GM21717 (cell line): Measurements from ENCODE around the gene DDX1.
"Not testable (repeated sequence)": the region's sequence is repeated elsewhere in the genome, so short reads cannot be mapped to it uniquely, and the experiment has no call there.

Experiments used
- ATAC-seq: cut with Tn5 transposase; IDR thresholded peaks from one replicate; pipeline ENCODE4 v1.9.1; 2021; ENCODE audit warnings: mild to moderate bottlenecking, moderate library complexity; ENCODE audit not compliant: unreplicated experiment

The DDX1 gene

DNA sequence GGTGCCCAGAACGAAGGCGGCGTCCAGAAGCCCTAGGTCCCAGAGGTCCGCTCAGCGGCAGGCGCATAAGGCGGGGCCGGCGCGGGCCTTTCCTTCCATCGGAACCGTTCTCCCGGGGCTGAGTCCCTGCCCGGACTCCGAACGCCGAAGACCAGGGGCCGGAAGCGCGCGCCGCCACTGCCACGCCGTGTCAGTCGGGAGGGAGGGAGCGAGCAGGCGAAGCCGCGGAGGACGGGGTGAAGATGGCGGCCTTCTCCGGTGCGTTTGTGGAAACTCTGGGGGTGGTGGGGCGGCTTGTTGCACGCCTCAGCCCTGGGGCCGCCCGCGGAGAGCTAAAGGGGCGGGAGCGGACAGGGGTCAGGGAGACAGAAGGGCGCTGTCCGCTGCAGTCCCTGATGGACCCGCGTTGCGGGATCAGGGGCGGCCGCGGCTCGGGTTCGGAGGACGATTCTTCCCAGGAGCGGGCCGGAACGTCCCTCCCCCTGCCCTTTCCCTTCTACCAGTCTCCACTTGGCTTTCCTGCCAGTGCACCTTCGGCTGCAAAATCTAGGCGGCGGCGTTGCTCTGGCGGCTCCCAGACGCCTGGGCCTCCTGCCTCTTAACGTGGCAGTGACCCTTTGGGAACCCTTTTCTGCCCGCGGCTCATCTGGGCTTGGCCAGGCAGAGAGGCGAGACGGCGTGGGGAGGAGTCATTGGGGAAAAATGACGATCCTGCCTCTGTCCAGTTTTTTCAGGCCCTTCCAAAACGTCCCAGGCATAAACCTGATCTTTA is at the start of gene DDX1:
Gene DDX1 (plus strand): TSS at position 177 of the 772 bp plus-strand sequence. CDS start 66 bp downstream, at position 243.
- ATAC-seq, result peak; percentile 96

DNA sequence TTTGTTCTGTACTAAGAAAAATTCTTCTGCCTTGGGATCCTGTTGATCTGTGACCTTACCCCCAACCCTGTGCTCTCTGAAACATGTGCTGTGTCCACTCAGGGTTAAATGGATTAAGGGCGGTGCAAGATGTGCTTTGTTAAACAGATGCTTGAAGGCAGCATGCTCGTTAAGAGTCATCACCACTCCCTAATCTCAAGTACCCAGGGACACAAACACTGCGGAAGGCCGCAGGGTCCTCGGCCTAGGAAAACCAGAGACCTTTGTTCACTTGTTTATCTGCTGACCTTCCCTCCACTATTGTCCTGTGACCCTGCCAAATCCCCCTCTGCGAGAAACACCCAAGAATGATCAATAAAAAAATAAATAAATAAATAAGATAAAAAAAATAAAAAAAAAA is 49.4 kb upstream of the DDX1 start:
- ATAC-seq, result not testable (repeated sequence)

DNA sequence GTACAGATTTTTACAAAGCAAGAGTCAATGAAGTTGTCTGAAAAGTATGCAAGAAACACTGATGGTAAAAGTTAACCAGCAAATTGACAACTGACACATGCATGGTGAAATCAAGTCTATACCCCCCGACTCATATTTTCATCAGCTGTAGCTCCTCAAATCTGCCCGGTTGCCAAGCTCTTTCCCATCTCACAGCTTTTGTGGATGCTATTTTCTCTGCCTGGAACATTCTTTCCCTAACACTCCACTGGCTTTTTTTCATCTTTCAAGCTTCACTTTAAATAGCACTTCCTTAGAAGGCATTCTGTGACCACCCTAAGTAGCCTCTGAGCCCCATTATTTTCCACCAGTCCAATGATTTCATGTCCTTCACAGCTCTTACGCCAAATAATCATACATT is 48.6 kb upstream of the DDX1 start:
- ATAC-seq, result no peak

DNA sequence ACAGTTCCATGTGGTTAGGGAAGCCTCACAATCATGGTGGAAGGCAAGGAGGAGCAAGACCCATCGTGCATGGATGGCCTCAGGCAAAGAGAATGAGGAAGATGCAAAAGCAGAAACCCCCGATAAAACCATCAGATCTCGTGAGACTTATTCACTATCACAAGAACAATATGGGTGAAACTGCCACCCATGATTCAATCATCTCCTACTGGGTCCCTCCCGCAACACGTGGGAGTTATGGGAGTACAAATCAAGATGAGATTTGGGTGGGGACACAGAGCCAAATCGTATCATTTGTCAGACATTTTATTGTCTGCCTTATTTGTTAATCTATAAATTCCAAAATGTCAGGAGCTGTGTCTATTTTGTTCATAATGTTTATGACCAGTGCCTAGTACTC is 48.1 kb upstream of the DDX1 start:
- ATAC-seq, result no peak

DNA sequence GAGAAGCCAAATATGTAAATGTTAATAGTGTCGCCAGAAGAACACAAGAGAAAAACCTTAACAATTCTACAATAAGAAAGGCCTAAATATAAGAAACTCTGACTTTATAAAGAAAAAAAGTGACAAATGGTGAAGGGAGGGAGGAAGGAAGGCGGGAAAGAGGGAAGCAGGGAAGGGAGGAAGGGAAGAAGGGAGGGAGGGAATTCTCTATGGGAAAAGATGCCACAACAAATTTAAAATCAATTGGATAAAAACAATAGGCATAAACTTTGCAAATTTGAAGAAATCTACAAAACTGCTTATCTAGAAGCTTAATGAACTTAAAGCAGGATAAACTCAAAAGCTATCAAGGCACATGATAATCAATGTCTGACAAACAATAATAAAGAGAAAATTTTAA is 47.4 kb upstream of the DDX1 start:
- ATAC-seq, result no peak

DNA sequence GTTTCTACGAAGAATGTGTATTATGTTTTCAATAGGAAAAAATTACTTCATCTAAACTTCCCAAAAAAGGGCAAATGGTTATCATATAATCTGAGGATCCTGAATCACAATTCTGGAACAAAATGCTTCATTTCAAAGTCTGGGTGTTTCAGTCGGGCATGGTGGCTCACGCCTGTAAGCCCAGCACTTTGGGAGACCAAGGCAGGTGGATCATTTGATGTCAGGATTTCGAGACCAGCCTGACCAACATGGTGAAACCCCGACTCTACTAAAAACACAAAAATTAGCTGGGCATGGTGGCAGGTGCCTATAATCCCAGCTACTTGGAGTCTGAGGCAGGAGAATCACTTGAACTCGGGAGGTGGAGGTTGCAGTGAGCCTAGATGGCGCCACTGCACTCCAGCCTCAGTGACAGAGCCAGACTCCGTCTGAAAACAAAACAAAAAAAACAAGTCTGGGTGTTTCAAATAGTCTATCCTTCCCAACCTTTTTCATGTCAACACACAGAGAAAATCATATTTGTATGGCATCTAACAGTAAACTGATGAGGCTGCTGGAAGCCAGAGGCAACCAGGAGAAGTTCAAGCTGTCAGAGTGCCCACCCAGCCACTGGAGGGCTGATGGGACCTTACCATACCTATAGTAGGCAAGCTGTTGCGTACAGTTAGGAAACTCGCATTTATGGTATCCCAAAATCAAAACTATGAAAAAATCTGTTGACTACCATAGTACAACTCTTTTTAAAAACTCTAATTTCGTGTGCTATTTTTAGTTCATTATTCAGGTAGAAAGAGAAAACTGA is 45.2 kb upstream of the DDX1 start:
- ATAC-seq, result no peak

DNA sequence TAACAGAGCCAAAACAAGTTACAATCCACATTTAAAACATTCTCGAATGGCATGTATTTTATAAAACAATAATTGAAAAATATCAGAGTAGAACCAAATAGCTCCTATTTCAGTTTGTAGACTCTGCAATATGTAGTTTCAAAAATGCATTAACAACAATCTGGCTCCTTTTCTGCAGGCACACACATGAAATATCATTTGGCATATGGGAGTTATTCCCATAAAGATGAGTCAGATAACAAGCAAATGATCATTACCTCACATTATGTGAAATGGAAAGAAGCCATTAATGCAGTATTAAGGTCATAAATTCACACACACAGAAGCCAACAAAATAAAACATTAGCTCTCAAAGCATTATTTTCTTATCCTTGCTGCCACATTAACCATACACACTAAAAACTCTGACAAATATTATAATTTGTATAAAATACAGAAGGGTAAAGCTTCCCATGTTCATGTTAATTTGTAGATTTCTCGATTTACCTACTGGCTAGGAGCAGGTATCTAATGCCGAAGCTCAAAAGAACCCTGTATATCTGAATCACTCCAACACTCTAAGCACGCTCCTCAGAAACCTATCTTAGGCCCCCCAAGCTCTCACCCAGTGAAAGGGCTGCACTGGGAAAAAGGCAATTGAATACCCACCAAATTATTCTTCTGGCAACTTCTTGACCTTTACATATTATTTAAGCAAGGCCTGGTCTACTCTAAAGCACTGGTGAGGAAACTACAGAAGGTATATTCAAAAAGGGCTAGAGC is 44.4 kb upstream of the DDX1 start:
- no peak for ATAC-seq

DNA sequence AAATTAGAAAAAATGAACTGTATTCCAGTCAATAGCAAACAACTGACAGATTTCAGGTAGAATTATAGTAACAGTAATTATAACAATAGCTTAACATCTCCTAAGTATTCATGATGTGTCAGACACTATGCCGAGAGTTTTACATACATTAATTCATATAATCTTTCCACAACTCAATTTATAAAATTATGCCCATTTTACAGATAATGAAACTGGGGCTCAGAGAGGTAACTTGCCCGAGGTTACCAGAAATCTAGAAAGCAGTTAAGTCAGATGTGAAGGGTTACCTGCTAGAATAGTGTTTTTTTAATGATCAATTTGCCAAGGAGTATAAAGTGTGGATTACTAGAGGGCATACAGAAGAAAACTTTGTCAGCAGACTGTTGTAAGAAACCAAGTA is 42.7 kb upstream of the DDX1 start:
- no peak for ATAC-seq

DNA sequence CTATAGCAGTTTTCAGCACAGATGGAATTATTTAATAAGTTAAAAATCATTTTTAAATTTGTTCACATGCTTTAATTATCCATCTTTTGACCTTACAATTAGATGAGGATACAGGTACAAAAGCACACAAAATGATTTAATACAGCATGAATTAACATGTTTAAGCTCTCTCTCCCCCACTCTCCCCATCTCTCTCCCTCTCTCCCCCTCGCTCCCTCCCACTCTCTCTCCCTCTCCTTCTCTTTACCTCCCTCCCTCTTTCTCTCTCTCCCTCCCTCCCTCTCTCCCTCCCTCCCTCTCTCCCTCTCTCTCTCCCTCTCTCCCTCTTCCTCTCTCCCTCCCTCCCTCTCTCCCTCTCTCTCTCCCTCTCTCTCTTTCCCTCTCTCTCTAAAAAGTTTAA is 38.1 kb upstream of the DDX1 start:
- no peak for ATAC-seq

DNA sequence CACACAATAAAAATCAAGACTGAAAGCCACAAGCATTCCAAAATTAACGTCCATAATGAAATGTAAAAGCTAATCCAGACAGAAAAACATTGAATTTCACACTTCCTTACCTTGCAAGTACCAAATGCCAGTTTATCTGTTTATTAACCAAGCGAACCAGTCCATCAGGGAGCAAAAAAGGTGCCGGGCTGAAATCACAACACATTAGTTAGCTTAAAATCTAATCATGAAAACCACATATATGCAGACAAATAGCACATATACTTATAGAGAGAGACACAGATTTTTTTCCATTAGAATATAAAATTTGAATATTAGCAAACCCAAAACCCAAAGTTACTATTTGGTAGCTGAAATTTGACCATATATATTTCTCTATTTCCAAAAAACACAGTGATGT is 37.7 kb upstream of the DDX1 start:
- no peak for ATAC-seq

DNA sequence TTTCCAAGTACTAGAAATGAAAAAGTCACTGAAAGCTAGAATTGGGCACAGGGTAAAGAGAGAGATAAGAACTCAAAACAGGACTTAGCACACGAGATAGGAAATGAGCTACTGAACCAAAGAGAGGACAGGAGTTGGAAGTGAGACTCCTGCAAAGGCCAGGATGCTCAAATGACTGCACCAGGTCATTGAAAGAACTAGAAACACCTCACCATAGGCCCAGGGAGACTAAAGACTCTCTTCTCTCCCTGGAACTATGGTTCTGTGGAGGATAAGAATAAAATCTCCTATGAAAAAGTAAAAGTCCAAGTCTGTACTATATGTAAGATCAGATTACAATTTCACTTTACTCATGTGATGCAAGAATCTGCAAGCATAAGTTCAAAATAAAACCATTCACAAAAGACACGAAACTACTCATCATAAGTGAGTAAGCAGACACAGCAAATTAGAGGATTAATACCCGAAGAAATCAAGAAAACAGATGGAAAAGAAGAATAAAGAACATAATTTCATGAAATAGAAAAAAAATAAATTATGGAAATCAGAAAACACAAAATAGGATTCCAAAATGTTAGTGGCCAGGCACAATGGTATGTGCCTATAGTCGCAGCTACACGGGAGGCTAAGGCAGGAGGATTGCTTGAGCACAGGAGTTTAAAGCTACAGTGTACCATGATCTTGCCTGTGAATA is 37.0 kb upstream of the DDX1 start:
- no peak for ATAC-seq

DNA sequence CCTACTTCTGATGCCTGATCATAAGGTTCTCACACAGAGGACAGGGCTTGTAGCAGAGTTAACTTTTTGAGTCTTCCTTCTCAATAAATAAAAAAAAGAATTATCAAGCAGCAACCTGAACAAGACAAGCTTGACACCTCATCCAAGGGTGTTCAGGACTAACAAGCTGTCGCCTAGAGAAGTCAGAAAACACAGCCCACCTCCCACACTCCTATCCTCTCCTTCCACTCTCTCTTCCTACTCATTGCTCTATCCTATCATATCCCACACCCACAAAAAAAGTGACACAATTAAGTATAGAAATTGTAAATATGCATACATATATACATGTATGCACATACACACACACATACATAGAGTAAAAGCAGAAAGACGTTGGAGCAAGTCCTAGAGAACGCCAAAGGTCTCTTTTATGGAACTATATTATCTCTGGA is 35.9 kb upstream of the DDX1 start:
- ATAC-seq, result no peak

DNA sequence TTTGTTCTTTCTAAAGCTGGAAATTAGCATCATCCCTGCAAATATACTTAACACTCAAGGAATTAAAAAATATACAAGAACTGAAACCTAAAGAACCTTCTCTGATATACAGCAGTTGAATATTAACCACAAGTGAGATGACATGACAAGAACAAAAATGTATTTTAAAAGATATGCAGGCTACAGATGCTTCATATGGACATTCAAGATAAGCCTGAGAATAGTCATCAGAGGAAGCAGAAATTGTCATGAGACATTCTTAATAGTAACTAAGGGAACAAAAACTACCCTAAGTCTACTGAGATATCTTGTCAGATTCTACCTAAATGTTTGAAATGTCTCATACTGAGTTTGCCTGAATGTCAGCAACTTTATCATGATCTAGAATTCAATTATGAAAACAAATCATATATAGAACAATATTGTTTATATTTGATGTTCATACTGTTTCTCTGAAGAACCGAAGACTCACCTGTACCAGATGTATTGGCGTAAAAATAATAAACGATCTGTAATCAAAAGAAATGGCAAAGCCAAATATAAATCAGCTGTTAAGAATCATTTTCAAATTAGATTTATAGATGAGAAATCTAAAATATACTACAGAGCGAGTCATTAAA is 35.2 kb upstream of the DDX1 start:
- ATAC-seq, result no peak

DNA sequence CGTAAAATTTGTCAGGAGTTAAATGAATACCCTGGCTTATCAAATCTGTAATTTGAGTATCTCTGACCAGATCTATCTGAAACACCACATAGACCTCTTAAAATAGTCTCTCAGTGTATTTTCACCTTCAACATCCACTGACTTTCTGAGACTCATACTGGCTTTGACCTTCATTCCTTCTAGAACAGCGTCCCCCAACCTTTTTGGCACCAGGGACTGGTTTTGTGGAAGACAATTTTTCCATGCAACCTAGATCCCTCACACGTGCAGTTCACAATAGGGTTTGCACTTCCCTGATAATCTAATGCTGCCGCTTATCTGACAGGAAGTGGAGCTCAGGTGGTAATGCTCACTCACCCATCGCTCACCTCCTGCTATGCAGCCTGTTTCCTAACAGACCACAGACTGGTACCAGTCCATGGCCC is 33.8 kb upstream of the DDX1 start:
- ATAC-seq, result no peak

DNA sequence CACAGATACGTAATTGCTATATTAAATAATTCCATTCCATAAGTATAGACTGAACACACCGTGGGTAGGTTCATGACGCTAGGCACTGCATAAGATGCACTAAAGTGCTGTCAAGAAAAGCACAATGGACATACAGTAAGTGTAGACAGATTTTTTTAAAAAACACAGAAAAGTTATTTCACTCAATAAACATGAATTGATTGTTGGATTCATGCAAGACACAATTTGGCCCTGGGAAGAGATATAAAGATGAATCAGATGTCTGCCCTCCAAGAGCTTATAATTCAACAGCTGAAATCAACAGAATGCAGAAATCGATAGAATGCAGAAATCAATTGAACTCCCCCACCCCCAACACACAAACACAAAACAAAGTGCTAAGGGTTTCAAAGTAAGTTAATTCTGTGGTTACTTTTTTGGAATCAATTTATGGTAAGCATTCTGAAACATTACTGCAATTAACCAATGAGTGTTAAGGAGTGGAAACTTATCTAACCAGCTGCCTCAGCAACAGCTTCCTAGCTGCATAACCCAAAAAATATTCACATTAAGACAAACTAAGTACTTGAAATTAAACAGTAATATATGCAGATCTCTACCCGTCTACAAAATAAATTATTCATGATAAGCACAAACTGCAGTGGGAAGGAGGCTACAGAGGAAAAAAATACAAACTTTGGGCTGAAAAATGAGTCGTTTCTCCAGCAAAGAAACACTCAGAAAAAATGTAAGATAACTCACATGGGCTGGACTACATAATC is 32.1 kb upstream of the DDX1 start:
- ATAC-seq, result no peak

DNA sequence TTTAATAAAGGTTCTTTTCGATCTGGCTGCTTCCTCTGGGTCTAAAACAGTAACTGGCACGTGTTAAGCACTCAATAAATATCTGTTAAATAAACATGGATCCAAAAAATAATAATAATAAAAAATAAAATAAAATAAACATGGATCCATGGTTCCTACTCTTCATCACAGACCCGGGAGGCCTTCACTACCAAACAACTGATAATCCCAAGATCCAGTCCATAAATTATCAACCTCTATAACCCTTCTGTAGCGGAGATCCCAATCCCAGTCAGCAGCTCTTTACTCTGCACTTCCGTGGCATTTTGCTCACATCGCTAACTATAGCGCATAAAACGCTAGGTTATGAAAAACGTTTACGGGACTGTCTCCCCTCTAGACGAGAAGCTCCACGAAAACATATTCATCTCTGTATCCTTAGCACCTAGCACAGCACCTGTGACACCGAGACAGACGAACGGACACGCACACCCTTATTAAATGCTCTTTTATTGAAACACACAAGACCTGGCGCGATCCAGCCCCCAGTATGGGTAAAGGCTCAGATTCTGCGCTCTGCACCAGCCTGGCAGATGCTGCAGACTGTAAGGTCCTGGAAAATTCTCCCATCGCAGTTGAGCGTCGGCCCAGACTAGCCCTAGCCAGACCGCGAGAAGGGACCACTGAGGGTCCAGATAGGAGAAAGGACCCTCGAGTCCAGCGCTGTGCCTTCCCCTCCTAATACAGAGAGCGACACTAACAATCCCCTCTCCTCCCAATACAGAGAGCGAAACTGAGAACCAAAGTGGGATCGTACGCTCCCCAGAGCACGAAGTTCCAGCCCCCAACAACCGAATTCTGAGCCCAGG is 31.3 kb upstream of the DDX1 start:
- ATAC-seq, result peak; percentile 40

DNA sequence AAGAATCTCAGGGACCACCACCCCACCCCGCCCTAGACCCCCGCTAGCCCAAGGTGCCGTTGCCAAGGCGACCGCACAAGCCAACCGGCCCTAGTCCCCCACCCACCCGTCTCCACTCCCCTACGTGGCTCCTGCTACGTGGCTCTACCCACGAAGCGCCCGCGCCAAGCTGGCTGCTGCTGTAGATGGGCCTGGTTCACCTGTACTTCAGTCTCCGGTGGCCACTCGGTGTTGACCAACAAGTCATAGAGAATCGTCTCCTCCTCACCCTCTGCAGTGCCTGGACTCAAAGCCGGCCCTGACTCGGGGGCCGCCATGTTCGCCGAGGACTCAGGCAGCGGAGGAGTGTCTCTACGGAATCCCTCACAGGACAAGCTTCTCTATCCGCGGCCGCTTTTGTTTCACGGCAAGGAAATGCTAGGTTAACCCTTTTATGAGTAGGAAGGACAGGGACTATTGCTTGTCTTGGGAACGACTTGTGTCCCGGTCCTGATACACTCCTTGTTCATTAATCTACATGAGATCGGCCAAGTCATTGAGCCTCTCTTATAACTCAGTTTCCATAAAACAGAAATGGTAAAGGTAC is 30.6 kb upstream of the DDX1 start, which contains the start of gene NBAS:
Gene NBAS (minus strand): TSS at position 347 of the 586 bp plus-strand sequence. CDS start 30 bp downstream, at position 317.
- peak; percentile 90 for ATAC-seq
